ENCODE data around the gene EYS.
A peak's percentile ranks its signal among the peaks of the same experiment; 100 is the strongest.
"Not testable (repeated sequence)": the region's sequence is repeated elsewhere in the genome, so short reads cannot be mapped to it uniquely, and the experiment has no call there.

EYS gene

DNA sequence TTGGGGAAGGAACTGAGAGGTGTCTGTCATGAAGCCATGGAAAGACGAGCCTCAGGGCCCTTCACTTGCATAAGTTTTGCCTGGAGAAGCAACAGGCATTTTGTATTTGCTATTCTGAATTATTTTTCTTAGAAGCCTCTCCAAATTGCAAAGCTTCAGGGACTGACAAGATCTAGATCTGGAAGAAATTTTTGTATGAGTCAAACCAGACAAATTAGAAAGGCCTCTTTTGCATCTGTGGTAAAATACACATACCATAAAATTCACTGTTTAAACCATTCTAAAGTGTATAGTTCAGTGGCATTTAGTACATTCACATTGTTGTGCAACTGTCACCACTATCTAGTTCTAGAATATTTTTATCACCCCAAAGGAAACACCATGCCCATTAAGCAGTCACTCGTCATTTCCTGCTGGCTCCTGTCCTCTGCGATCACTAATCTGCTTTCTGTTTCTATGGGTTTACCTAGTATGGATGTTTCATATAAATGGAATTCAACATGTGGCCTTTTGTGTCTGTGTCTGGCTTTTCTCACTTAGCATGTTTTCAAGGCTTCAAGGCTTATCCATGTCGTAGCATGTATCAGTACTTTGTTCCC, 1802.3 kb downstream of the EYS start:
- peak; percentile 74 to 80 for DNase-seq (ENCODE audit: low read depth in 2 of 2)

- no peak for DNase-seq (ENCODE audit: low read depth in 2 of 2)
Measured at GRCh38 chr6:63899550-63899949, 1807.5 kb downstream of the EYS start.

GRCh38 chr6:63897952-63898351, 1809.1 kb downstream of the EYS start:
- DNase-seq (ENCODE audit: low read depth in 2 of 2) = no peak

GRCh38 chr6:63897459-63897858, 1809.6 kb downstream of the EYS start:
- peak; percentile 55 to 60 for DNase-seq (ENCODE audit: low read depth in 2 of 2)

GRCh38 chr6:63888416-63888815, 1818.6 kb downstream of the EYS start:
- DNase-seq (ENCODE audit: low read depth in 2 of 2) = no peak

DNA sequence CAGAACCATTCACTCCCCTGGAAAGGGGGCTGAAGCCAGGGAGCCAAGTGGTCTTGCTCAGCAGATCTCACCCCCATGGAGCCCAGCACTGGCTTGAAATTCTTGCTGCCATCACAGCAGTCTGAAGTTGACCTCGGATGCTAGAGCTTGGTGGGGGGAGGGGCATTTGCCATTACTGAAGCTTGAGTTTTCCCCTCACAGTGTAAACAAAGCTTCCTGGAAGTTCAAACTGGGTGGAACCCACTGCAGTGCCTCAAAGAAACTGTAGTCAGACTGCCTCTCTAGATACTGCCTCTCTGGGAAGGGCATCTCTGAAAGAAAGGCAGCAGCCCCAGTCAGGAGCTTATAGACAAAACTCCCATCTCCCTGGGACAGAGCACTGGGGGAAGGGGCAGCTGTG, 1819.2 kb downstream of the EYS start:
- DNase-seq (ENCODE audit: low read depth in 2 of 2) = not testable (repeated sequence)

DNA sequence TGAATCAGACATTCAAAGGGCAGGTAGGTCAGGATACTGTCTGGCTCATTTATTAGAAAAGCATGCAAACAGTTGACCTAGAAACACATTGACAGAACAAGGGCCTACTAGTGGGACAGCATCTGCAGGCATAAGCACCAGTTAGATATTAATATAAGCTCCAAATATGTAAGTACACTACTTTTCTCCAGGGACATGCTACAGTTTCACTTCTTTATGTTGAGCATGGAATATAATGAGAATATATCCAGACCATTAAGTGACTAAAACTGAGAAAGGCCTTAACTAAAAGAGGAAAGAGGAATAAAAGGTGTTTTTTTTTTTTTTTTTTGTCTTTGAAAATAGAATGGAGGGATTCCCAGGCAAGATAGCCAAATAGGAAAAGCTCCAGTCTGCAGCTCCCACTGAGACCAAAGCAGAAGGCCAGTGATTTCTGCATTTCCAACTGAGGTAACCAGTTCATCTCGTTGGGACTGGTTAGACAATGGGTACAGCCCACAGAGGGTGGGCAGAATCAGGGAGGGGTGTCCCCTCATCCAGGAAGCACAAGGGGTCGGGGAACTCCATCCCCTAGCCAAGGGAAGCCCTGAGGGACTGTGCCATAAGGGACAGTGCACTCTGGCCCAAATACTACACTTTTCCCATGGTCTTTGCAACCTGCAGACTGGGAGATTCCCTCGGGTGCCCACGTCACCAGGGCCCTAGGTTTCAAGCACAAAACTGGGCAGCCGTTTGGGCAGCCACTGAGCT, 1819.8 kb downstream of the EYS start:
- DNase-seq (ENCODE audit: low read depth in 2 of 2) = no peak

DNA sequence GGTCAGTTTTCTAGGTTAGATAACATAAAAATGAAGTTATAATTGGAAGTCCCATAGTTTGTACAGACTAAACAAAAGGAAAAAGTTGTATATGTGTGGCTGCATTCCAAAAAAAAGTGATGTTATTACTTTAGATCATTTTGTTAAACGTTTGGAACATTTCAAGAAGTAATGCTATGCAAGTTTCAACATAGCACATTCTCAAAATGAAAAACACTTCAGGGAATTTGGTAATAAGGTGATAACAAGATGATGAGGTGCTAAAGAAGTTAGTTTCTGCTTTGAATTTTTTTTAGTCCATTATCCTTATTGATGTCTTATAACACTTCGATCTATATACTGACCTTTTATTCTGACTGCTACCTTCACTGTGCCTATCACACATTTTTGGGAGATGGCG, 1820.7 kb downstream of the EYS start:
- no peak for DNase-seq (ENCODE audit: low read depth in 2 of 2)

- no peak for DNase-seq (ENCODE audit: low read depth in 2 of 2)
Measured at GRCh38 chr6:63883597-63883996, 1823.4 kb downstream of the EYS start.

- DNase-seq (ENCODE audit: low read depth in 2 of 2) = no peak
Measured at GRCh38 chr6:63882208-63882607, 1824.8 kb downstream of the EYS start.

- DNase-seq (ENCODE audit: low read depth in 2 of 2) = no peak
Measured at GRCh38 chr6:63881791-63882190, 1825.2 kb downstream of the EYS start.

DNA sequence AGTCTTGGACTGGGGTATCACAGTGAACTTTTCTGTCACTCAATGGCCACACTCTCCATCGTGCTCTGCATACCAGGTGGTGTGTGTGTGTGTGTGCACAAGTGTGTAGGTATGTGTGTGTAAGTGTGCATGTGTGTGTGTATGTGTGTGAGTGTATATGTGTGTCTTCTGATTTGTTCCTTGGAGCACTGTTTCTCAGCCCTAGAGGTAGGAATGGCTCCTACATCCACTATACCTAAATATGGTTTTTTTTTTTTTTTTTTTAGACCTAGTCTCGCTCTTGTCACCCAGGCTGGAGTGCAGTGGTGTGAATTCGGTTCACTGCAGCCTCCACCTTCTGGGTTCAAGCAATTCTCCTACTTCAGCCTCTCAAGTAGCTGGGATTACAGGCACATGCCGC, 1834.8 kb downstream of the EYS start:
- no peak for DNase-seq (ENCODE audit: low read depth in 2 of 2)

DNA sequence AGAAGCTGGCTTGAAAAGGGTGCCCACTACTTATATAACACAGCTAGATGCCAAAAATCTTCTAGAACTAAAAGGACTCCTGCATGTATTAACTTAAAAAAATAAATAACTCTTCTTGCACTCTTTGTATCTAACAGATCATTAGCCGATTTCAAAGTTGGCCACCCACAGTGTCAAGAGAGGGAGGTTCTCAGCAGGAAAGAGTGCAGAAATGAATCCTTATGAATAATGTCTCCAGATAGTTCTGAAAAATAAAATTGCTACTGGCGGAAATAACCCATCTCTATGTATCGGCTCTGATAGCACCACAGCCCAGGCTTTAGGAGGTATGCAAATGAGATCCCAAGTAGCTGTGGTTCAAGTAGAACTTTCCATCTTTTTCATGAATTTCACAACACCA, 1838.7 kb downstream of the EYS start:
- no peak for DNase-seq (ENCODE audit: low read depth in 2 of 2)

DNA sequence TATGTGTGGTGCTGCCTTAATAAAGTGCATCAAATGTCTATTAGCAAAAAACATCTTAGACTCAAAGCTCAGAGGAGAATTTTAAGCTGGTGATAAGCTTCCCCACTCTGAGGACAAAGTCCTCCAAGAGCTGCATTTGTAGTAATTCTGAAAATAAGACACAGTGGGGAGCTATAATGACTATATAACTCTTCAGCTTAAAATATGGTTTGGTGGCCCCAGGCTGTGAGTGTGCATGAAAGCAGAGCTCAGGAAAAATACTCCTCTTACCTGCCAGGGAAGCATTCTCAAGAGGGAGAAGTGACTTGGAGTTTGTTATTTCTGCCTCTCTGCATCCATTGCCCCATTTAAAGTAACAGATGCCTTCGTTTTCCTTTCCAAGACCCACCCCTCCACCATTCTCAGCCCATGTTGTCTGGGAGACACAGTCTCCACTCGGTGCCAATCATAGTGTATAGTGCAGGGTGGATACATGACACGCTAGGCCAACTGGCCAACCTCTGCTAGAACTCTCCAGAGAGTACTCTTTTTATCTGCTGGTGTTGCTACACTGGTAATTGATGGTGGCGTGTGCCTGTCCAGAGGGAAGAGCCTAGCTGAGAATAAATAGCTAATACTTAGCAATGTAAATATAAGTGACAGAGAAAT, 1842.2 kb downstream of the EYS start:
- no peak for DNase-seq (ENCODE audit: low read depth in 2 of 2)

DNA sequence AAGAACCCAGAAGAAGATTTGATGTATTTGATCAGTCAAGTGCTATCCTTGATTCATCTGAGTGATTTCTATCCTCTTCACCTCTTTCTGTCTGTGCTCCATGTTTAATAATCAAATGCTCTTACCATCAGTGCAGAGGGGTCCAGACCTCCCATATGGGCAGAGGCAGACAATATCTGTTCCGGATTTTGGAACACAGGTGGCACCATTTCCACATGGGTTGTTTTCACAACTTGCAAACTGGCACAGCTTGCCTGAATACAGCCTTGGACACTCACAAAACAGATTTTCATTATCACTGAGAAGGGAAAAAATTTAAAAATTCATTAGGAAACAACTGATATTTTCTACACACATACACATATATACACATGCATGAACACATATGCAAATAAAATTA, 1843.0 kb downstream of the EYS start:
- DNase-seq (ENCODE audit: low read depth in 2 of 2) = no peak

DNA sequence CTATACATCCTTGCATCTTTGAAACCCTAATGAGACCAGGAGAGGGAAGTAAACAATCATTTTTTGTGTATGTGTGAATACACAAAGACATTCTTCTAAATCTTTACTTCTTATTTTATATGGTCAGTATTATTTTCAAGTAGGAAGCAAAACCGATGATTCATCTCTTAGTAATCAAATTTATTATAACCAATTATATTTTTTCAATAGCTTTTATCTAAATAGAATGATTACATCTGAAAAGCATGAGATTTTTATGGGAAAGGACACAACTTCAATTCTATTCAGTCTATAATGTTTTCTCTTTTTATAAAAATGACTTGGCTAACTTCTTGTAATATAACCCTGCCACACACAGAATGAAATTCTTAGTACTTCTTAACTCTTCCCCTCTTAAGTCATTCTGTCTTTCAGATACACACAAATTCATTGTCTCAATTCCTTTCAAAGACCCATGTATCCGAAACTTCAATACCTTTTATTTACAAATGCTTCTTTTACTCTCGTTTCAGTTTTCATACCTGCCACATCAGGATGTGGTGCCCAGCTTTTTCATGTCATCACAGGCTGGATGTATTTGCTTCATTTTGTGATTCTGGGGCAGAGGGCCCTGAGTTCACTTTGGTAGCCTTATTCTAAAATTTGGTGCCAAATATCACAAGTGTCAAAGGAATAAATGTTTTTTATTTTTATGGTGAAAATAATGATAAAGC, 1844.4 kb downstream of the EYS start:
- DNase-seq (ENCODE audit: low read depth in 2 of 2) = no peak

- no peak for DNase-seq (ENCODE audit: low read depth in 2 of 2)
Measured at GRCh38 chr6:63859528-63859927, 1847.5 kb downstream of the EYS start.

GRCh38 chr6:63858691-63859090, 1848.3 kb downstream of the EYS start:
- no peak for DNase-seq (ENCODE audit: low read depth in 2 of 2)

GRCh38 chr6:63856271-63856670, 1850.8 kb downstream of the EYS start:
- no peak for DNase-seq (ENCODE audit: low read depth in 2 of 2)

DNA sequence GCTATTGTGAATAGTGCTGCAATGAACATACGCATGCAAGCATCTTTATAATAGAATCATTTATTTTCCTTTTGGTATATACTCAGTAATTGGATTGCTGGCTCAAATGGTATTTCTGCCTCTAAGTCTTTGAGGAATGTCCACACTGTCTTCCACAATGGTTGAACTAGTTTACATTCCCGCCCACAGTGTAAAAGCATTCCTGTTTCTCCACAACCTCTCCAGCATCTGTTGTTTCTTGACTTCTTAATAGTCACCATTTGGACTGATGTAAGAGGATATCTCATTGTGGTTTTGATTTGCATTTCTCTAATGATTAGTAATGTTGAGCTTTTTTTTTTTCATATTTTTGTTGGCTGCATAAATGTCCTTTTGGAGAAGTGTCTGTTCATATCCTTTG, 1862.7 kb downstream of the EYS start:
- peak; percentile 9 to 17 for DNase-seq (ENCODE audit: low read depth in 2 of 2)

DNA sequence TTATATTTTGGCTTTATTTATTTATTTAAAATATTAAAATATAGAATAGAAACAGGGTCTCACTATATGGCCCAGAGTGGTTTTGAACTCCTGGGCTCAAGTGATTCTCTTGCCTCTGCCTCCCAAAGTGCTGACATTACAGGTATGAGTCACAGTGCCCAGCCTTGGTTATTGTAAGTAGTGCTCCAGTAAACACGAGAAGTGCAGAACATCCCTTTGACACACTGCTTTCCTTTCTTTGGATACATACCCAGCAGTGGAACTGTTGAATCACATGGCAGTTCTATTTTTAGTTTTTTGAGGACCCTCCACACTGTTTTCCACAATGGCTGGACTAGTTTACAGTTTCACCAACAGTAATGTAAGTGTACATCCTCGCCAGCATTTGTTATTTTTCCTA, 1867.5 kb downstream of the EYS start:
- DNase-seq (ENCODE audit: low read depth in 2 of 2) = no peak

DNA sequence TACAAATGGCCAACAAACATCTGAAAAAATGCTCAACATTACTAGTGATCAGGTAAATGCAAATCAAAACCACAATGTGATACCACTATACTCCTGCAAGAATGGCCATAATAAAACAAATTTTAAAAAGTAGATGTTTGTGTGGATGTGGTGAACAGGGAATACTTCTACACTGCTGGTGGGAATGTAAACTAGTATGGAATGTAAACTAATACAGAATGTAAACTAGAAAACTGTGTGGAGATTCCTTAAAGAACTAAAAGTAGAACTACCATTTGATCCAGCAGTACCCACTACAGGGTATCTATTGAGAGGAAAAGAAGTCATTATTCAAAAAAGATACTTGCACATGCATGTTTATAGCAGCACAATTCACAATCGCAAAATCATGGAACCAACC, 1878.3 kb downstream of the EYS start:
- DNase-seq (ENCODE audit: low read depth in 2 of 2) = not testable (repeated sequence)

DNA sequence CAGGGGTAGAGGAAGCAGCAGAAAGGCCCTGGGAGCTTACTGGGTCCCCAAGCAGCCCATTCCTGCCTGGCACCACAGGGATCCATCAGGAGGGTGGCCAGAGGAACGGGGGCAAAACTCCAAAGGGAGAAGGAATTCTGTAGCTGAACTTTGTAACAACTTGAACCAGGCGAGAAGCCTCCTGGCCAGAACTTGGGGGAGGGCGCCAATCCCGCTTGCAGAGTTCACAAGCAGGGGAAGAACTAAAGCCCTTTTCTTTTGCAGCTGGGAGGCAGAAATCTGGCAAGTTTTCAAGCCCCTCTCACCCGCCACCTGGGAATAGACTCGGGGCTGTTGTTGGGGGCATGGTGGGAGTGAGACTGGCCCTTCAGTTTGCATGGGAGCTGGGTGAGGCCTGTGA, 1882.3 kb downstream of the EYS start:
- DNase-seq (ENCODE audit: low read depth in 2 of 2) = no peak

Data from fibroblast of skin of left biceps (primary cell).